WI38 (cell line): ENCODE measurements around the gene LRRC10B.
A peak's percentile ranks its signal among the peaks of the same experiment; 100 is the strongest.
"Not testable (repeated sequence)": the region's sequence is repeated elsewhere in the genome, so short reads cannot be mapped to it uniquely, and the experiment has no call there.

Source experiments
- H3K4me3 ChIP-seq: 2 replicates; pipeline ENCODE4 v1.5.1; 2011; ENCODE audit warnings: low read depth, mild to moderate bottlenecking, control low read depth, low read length
- TF ChIP-seq, protein P1 (sequence below): IDR thresholded peaks from 2 replicates; pipeline ENCODE4 v1.5.1; 2012; ENCODE audit warnings: low read depth, mild to moderate bottlenecking, control low read depth, low read length

The LRRC10B gene

GRCh38 chr11:61473370-61474012 lies 35.1 kb upstream of the LRRC10B start:
- TF ChIP-seq, protein P1, sequence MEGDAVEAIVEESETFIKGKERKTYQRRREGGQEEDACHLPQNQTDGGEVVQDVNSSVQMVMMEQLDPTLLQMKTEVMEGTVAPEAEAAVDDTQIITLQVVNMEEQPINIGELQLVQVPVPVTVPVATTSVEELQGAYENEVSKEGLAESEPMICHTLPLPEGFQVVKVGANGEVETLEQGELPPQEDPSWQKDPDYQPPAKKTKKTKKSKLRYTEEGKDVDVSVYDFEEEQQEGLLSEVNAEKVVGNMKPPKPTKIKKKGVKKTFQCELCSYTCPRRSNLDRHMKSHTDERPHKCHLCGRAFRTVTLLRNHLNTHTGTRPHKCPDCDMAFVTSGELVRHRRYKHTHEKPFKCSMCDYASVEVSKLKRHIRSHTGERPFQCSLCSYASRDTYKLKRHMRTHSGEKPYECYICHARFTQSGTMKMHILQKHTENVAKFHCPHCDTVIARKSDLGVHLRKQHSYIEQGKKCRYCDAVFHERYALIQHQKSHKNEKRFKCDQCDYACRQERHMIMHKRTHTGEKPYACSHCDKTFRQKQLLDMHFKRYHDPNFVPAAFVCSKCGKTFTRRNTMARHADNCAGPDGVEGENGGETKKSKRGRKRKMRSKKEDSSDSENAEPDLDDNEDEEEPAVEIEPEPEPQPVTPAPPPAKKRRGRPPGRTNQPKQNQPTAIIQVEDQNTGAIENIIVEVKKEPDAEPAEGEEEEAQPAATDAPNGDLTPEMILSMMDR: no peak
- no peak overlapping the region for H3K4me3 ChIP-seq

DNA sequence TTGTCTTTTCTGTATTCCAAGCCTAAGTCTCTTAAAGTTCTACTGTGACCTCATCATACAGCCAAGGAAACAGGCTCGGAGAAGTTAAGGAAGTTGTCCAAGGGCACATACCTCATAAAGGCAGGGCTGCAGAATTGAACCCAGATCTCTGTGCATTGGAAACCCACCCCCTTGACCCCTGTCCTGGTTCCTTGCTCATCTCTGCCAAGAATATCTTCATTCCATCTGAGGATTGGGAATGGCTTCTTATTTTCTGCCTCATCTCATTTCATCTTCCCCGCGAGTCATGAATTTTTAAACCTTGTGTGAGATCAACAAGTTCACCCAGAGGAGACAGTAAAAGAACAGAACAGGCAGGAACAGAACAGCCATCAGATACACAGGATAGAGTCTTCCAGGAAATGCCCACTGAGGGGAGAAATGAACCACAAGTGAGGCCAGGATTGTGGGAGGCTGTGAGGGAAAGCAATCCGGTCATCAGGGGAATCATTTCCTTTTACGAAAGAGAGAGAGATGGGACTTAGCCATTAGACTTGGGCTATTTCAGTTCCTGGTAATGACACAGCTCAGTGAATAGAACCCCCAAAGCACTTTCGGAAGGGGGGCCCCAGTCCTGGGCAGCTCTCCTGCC lies 34.4 kb upstream of the LRRC10B start:
- no peak overlapping the region for H3K4me3 ChIP-seq

DNA sequence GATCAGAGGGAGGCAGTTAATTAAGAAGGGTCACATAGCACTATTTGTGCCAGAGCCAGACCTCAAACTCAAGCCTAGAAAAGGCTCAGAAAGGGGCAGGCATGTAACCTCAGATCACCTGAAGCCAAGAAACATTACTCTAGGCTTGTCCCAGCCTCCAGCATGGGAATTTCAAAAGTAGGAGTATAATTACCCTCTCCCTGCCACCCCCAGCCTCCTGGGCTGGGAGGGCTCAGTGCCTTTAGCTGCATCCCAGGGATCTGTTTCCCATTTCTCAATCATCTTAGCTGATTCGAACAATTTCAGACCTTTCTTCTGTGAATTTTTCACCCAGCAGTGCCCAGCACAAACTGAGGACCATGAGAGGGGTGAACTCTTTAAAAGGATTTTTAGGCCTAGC lies 33.1 kb upstream of the LRRC10B start:
- TF ChIP-seq, protein P1: no peak
- no peak overlapping the region for H3K4me3 ChIP-seq

More for the DNA sequence above, 34.4 kb upstream of the LRRC10B start:
- TF ChIP-seq, protein P1: no peak

DNA sequence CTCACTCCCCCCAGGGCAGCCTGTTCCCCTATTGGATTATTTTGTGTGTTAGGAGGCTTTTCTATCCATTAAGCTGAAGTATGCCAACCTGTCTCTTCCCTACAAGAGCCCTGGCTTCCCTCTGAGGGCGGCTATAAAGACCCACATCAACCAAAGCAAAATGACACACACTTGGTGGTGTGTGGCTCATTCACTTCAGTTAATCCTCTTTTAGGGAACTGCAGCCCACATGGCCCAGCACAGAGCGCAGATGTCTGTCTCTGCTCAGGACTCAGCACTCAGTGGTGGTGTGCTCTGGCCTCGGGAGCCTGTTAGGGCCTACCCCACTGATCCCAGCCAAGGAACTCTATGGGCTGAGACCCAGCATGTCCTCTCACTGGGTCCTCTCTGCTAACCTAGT lies 32.2 kb upstream of the LRRC10B start:
- H3K4me3 ChIP-seq: no peak overlapping the region
- TF ChIP-seq, protein P1: no peak

DNA sequence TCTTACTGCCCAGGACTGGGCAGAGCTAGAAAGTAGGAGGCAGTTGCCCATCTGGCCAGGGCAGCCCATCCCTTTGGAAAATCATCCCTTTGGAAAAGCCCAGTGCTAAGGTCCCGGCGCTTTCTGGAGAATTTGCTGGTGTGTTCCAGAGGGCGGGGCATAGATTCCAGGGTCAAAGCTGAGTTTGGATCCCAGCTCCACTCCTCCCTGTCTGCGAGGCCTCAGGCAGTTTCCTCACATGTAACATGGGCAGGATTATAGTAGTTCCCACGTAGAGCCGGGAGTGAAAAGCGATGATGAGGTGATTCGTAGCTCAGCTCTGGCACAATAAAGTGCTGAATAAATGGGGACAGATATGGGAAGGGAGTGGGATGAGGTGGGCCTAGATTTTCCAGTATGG lies 31.4 kb upstream of the LRRC10B start:
- TF ChIP-seq, protein P1: no peak
- H3K4me3 ChIP-seq: no peak overlapping the region

DNA sequence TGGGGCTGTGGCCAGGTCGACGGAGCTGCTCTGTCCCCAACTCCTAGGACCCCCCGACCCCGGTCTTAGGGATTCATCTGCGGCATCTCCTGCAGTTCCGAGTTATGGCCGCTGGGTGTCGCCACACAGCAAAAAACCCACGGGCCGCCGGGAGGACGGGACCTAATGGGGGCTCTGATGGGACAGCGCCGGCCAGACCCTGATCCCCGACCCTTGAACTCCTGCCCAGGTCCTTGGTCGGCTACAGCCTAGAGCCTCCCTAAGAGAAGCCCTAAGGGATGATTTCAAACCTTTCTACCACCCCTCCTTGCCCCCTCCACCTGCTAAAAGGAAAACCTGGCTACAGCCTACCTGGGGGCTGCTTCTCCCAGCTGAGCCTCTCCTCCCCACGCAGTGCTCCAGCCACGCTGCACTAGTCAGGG lies 30.8 kb upstream of the LRRC10B start:
- TF ChIP-seq, protein P1: peak; percentile 95
- H3K4me3 ChIP-seq: no peak overlapping the region

- not testable (repeated sequence) for H3K4me3 ChIP-seq
Observed at GRCh38 chr11:61479360-61480058, 29.0 kb upstream of the LRRC10B start.
